Tibial nerve (tissue), 3 donors: ENCODE measurements around the gene WDFY3.

ENCODE experiments used
- CTCF ChIP-seq, 5 experiments: fragments of 200-600 bp in 3 of 5; fragments of 450-650 bp in 2 of 5; sonication (generic) in 3 of 5; IDR thresholded peaks; one replicate each; pipeline ENCODE4 v1.5.1; 2016 to 2019; ENCODE audit warnings: antibody characterized with exemption in 5 of 5, mild to moderate bottlenecking in 3 of 5, moderate library complexity in 2 of 5
- POLR2A ChIP-seq, 2 donors: fragments of 450-650 bp; IDR thresholded peaks; one replicate each; pipeline ENCODE4 v1.6.1; 2017; ENCODE audit warnings: antibody characterized with exemption in 2 of 2, mild to moderate bottlenecking in 2 of 2, moderate library complexity in 2 of 2

DNA sequence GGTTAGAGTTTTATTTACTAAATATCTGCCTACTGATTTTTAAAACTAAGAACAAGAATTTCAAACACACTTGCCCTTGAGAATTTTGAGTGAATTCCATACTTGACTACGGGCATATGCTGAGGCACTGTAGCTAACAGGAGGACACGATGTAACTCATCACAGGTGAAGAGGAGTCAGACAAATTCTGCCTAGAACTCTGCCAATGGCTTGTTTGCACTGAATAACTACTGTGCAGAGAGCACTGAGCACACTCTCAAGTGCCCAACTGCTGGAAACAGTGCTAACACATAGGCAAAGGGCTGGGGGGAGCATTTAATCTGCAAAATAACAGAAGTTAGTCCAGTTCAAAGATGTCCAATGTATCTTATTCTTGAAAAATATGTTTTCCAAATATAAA is 104.4 kb downstream of the WDFY3 start:
- no peak for TF ChIP-seq CTCF (IDR thresholded peaks at IDR 0.05)
- TF ChIP-seq POLR2A (IDR thresholded peaks at IDR 0.05), result no peak
